Neural progenitor cell (in vitro differentiated cells): Measurements from ENCODE around the gene TJP1.

Experiments
- CTCF ChIP-seq: fragments of 200-600 bp; sonication (generic); IDR thresholded peaks from 2 replicates; pipeline ENCODE4 v1.5.1; 2017; ENCODE audit warnings: antibody characterized with exemption, mild to moderate bottlenecking
- EZH2 ChIP-seq: fragments of 200-600 bp; sonication (generic); IDR thresholded peaks from 2 replicates; pipeline ENCODE4 v1.6.1; 2017; ENCODE audit warnings: antibody characterized with exemption, mild to moderate bottlenecking, moderate library complexity

- TF ChIP-seq EZH2 (no peak), CTCF (no peak)
Measured at GRCh38 chr15:29759596-29759995, 62.7 kb downstream of the TJP1 start.
